RWPE1 (cell line): ENCODE measurements around the gene CDC45.

Experiments
- CTCF ChIA-PET: fragments of 350-600 bp; sonication (Branson Sonifier 250); formaldehyde crosslinking; extraction: SDS; loops from one replicate; lab custom pipeline; 2021; lab: Yijun Ruan, JAX
- POLR2A ChIA-PET: fragments of 400-600 bp; formaldehyde crosslinking; extraction: SDS; loops from one replicate; lab custom pipeline; 2020; ENCODE audit warnings: antibody characterized with exemption; ENCODE audit not compliant: low non-redundant PET; lab: Yijun Ruan, JAX
- DNase-seq: peaks from one replicate; pipeline ENCODE4 v3.0.0; 2012; ENCODE audit warnings: low spot score
- H3K27ac ChIP-seq: fragments of 450-650 bp; 2 replicates; pipeline ENCODE4 v1.5.1; 2017
- TF ChIP-seq, protein P1 (sequence below): fragments of 450-650 bp; conservative IDR thresholded peaks from 2 replicates; pipeline ENCODE4 v1.5.1; 2017; ENCODE audit warnings: low read depth, mild to moderate bottlenecking

CDC45 gene

DNA sequence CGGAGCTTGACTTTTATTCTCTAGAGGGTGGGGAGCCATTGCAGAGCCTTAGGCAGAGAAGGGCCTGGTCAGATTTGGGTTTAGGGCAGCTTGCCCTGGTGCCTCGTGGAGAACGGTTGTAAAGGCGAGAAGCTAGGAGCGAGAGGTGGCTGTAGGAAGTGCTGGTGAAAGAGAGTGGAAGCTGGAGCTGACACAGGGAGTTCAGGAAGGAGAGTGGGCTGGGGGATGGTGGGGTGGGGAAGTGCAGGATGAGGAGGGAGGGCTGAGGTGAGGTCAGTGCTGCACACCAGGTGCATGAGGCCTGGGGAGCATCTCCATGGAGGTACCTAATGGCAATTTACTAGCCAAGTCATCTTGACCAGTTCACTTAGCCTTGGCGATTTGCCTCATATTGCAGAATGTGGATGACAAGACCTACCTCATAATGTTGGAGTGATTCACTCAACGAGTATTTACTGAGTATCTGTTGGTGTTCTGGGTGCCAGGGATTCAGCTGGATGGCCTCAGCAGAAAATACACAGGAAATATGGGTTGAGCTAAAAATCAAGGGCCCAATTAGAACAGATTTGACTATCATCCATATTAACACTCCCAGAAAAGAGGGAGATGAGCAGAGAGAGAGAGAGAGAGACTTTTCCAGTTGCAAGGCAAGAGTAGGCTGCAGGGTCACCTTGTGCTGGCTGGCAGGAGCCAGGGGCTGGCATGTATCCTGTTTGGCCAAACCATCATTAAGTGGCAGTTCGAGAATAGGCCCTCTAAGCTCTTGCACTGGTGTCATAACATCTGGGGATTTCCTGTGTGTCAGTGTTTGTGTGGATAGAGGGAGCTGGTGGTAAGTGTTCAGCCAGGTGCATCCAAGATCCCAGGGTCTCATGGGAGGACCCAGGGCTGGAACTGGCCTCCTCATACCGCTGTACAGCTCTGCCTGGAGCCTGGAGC, 88.9 kb downstream of the CDC45 start:
- TF ChIP-seq, protein P1, sequence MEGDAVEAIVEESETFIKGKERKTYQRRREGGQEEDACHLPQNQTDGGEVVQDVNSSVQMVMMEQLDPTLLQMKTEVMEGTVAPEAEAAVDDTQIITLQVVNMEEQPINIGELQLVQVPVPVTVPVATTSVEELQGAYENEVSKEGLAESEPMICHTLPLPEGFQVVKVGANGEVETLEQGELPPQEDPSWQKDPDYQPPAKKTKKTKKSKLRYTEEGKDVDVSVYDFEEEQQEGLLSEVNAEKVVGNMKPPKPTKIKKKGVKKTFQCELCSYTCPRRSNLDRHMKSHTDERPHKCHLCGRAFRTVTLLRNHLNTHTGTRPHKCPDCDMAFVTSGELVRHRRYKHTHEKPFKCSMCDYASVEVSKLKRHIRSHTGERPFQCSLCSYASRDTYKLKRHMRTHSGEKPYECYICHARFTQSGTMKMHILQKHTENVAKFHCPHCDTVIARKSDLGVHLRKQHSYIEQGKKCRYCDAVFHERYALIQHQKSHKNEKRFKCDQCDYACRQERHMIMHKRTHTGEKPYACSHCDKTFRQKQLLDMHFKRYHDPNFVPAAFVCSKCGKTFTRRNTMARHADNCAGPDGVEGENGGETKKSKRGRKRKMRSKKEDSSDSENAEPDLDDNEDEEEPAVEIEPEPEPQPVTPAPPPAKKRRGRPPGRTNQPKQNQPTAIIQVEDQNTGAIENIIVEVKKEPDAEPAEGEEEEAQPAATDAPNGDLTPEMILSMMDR: no peak
- POLR2A ChIA-PET: no interaction called here
- CTCF ChIA-PET: no interaction called here
- peak overlapping the region; percentile 73 for H3K27ac ChIP-seq
- peak; percentile 60 for DNase-seq

DNA sequence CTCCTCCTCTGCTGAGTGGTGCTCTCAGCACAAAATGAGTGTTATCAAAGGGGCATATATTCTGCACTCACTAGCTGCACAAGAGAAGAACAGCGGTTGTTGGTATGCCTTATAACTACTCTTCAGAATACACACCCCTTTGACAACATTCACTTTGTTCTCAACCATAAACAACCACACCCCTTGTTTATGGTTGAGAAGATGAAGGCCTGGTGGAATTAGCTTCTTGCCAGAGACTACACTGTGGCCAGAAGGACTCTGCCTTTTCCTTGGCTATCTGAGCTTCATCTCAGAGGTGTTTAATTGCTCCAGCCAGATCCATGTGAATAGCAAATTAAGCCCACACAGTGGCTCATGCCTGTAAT, 89.5 kb downstream of the CDC45 start:
- ChIA-PET CTCF (no interaction called here), POLR2A (no interaction called here)
- DNase-seq: no peak
- peak overlapping the region; percentile 73 for H3K27ac ChIP-seq
- TF ChIP-seq, protein P1: no peak

DNA sequence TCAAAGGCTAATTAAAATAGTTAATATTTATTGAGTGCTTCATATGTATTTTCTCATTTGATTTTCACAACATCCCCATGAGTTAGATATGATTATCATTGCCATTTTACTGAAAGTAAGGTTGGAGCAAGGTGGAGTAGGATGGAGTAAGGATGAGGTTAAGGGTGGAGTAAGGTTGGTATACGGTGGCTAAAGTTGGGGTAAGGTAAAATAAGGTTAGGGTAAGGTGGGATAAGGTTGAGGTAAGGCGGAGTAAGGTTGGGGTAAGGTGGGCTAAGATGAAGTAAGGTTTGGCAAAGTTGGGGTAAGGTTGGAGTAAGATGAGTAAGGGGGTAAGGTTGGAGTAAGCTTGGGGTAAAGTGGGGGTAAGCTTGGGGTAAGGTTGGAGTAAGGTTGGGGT, 90.3 kb downstream of the CDC45 start:
- ChIA-PET POLR2A (no interaction called here), CTCF (no interaction called here)
- TF ChIP-seq, protein P1: no peak
- DNase-seq: no peak
- H3K27ac ChIP-seq: no peak overlapping the region
